Measurements from ENCODE around the gene PPP1R12A. TPM values are rescaled to one million over a fixed set of nuclear protein-coding genes. Genes with fewer than 3 reads are reported as not detected.

Gene PPP1R12A
- total RNA-seq, 2 donors from 2014 or later = 64.3 to 70.7 TPM

DNA sequence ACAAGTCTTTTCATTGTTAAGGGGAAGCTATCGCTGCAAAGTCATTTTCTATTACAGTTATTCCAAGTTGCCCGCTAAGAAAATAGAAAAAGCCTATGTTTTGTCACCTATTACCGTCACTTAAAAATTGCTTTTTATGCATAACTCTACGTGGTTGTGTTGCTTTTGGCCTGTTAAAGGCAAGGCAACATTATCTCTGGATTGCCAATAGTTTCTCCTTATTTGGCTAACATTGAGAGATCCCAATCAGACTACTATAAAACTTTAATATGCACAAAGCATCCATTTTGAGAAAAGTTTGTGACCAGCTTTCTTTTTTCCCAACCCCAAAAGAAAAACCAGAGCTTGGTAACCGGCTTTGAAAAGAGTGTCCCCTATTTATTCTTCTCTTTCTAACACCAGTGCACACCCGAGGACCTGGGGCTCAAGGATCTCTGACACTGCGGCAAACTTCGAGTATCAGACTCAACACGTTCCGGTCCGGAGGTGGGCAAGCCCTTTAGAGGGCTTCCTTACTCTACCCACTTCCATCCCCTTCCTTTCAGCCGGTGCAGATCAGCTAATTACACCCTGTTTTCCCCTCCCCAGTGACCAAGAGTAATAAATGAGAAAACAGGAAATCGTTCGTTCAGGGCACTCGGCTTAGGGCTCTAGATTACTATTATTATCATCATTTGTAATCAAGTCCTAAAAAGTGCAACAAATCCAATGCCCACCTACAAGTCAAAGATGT lies 1.2 kb downstream of the PPP1R12A start:
- no peaks in the 10 kb centered on the region for H3K36me3 ChIP-seq
- H3K27me3 ChIP-seq = no peaks in the 10 kb centered on the region
- DNase-seq (ENCODE audit: low spot score) = no peak
- peak overlapping the region; percentile 96 to 98 for H3K4me3 ChIP-seq
- H3K27ac ChIP-seq = peak overlapping the region; percentile 98 to 99
- H3K9me3 ChIP-seq = no peaks in the 10 kb centered on the region
- peaks cover 0 to 40% of the 10 kb centered on the region in 2 donors for H3K4me1 ChIP-seq
- TF ChIP-seq, protein P1, sequence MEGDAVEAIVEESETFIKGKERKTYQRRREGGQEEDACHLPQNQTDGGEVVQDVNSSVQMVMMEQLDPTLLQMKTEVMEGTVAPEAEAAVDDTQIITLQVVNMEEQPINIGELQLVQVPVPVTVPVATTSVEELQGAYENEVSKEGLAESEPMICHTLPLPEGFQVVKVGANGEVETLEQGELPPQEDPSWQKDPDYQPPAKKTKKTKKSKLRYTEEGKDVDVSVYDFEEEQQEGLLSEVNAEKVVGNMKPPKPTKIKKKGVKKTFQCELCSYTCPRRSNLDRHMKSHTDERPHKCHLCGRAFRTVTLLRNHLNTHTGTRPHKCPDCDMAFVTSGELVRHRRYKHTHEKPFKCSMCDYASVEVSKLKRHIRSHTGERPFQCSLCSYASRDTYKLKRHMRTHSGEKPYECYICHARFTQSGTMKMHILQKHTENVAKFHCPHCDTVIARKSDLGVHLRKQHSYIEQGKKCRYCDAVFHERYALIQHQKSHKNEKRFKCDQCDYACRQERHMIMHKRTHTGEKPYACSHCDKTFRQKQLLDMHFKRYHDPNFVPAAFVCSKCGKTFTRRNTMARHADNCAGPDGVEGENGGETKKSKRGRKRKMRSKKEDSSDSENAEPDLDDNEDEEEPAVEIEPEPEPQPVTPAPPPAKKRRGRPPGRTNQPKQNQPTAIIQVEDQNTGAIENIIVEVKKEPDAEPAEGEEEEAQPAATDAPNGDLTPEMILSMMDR (IDR thresholded peaks at IDR 0.05) = no peak

DNA sequence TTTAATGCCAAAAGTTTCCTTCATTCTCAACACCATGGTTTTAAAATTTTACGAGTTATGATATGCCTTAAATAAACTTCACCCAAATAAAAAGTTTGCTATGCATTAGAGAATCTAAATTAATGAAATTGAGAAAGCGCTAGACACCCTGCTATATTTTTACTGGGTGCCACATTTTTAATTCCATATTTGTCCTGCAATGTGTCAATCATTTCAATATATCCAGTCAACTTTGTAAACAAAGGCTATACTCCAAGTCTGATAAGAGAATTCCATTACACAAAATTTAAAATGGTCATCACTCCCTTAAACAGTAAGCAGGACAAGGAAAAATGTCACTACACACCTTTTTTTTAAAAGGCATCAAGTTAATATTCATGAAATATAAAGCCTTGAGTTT lies 1.9 kb downstream of the PPP1R12A start:
- Histone ChIP-seq H3K27me3 (no peaks in the 10 kb centered on the region), H3K4me1 (peaks cover 0 to 45% of the 10 kb centered on the region in 2 donors), H3K4me3 (peak overlapping the region; percentile 96 to 98), H3K36me3 (no peaks in the 10 kb centered on the region), H3K9me3 (no peaks in the 10 kb centered on the region), H3K27ac (peak overlapping the region; percentile 98 to 99)
- DNase-seq (ENCODE audit: low spot score) = no peak
- TF ChIP-seq, protein P1 (IDR thresholded peaks at IDR 0.05) = no peak

DNA sequence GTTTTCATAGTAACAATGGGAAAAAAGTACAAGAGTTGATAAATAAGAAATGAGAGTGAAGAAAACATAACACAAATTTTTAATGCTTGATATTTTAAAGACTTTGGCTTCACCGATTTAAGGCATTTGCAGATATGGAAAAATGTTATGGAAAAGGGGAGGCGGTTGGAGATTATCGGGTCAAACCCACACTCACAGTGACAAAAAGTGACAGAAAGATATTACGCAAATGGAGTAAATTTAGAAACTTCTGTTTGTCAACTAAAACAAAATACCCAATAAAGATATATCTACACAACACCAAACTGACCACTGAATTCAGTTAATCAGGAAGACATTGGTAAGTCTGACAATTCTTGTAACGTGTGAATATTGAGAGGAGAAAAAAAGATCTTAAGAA lies 2.5 kb downstream of the PPP1R12A start:
- no peak for DNase-seq (ENCODE audit: low spot score)
- no peaks in the 10 kb centered on the region for H3K9me3 ChIP-seq
- no peaks in the 10 kb centered on the region for H3K36me3 ChIP-seq
- no peaks in the 10 kb centered on the region for H3K27me3 ChIP-seq
- H3K27ac ChIP-seq = peak overlapping the region; percentile 98 to 99
- TF ChIP-seq, protein P1 (IDR thresholded peaks at IDR 0.05) = no peak
- H3K4me3 ChIP-seq = peak overlapping the region; percentile 96 to 98
- peaks cover 0 to 50% of the 10 kb centered on the region in 2 donors for H3K4me1 ChIP-seq

DNA sequence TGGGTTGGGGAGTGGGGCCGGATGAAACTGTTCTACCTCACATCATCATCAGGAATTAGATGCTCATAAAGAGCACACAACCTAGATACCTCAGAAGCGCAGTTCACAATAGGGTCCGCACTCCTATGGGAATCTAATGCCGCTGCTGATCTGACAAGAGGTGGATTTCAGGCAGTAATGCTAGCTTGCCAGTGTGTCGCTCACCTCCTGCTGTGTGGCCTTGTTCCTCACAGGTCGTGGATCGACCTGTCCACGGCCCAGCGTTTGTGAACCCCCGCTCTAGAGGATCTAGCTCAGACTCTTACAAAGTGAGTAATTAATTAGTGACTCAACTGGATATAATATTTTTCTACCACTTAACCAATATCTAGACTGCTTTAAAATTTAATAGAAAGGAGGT lies 5.8 kb downstream of the PPP1R12A start:
- peaks cover 0 to 50% of the 10 kb centered on the region in 2 donors for H3K4me1 ChIP-seq
- TF ChIP-seq, protein P1 (IDR thresholded peaks at IDR 0.05) = no peak
- no peak overlapping the region for H3K4me3 ChIP-seq
- no peak overlapping the region for H3K27ac ChIP-seq
- no peaks in the 10 kb centered on the region for H3K27me3 ChIP-seq
- H3K36me3 ChIP-seq = no peaks in the 10 kb centered on the region
- no peaks in the 10 kb centered on the region for H3K9me3 ChIP-seq
- DNase-seq (ENCODE audit: low spot score) = no peak

DNA sequence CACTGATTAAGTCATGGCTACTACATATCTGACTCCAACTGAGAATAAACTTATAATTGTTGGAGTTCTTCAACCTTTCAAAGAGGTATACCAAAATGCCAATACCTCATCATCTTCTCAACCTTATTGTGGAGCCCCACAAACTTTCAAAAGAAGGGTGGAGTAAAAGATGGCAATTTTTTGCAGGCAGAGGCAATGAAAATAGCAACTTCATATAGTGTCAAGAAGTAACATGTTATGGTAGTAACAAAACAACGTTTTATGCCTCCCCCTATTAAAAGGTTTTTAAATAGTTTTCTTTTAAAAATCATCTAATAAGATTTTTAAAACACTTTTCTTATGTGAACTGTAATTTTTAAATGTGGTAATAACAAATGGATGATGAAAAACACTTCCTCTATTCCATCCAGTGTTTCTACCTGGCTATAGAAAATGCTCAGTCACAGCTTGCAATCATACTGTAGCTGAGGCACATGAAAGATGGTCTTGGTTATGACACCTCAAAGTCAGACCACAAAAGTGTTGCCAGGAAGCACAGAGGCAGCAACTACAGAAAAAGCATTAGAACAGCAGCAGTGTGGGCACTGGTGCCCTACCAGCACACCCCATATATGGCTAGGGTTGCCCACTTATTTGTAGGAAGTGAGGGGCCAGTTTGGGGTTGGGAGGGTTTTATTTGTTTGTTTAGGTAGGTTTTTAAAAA lies 7.0 kb downstream of the PPP1R12A start:
- Histone ChIP-seq H3K27me3 (no peaks in the 10 kb centered on the region), H3K9me3 (no peaks in the 10 kb centered on the region), H3K36me3 (no peaks in the 10 kb centered on the region), H3K4me1 (peaks cover 0 to 44% of the 10 kb centered on the region in 2 donors), H3K27ac (no peak overlapping the region), H3K4me3 (no peak overlapping the region)
- DNase-seq (ENCODE audit: low spot score) = no peak
- TF ChIP-seq, protein P1 (IDR thresholded peaks at IDR 0.05) = no peak
